K562 (cell line): ENCODE measurements around the gene SMIM30. TPM values are rescaled to one million over a fixed set of nuclear protein-coding genes. Genes with fewer than 3 reads are reported as not detected.
A peak's percentile ranks its signal among the peaks of the same experiment; 100 is the strongest.

Experiments
- CEBPG ChIP-seq, 3 experiments: fragments of 200-800 bp in 1 of 3; sonication (Bioruptor generic) in 1 of 3; sonication (generic) in 1 of 3; formaldehyde crosslinking in 1 of 3; IDR thresholded peaks in 2 of 3; conservative IDR thresholded peaks in 1 of 3; 2 replicates each; pipeline versions ENCODE4 v1.6.1 to v1.8.0; 2016 to 2022; ENCODE audit warnings: missing compliant biosample characterization in 2 of 3, missing genetic modification characterization in 2 of 3, mild to moderate bottlenecking in 1 of 3, missing genetic modification reagents in 1 of 3
- HDAC1 ChIP-seq, 2 experiments: fragments of 450-650 bp; IDR thresholded peaks; 2 replicates each; pipeline ENCODE4 v1.6.1; 2016 to 2017; ENCODE audit warnings: inconsistent platforms in 1 of 2, mild to moderate bottlenecking in 1 of 2, moderate library complexity in 1 of 2
- PML ChIP-seq: IDR thresholded peaks from 2 replicates; pipeline ENCODE4 v1.6.1; 2012; ENCODE audit warnings: low read length, inconsistent platforms
- RFX7 ChIP-seq: fragments of 250-450 bp; sonication (Bioruptor Pico); IDR thresholded peaks from 2 replicates; pipeline ENCODE4 v1.5.1; 2021; ENCODE audit warnings: mild to moderate bottlenecking
- SP1 ChIP-seq: sonication (generic); formaldehyde crosslinking; IDR thresholded peaks from 2 replicates; pipeline ENCODE4 v1.8.1; 2022; ENCODE audit warnings: mild to moderate bottlenecking, missing genetic modification reagents
- ZNF212 ChIP-seq: fragments of 450-650 bp; formaldehyde crosslinking; IDR thresholded peaks from 2 replicates; pipeline ENCODE4 v1.4.0; 2020; ENCODE audit warnings: mild to moderate bottlenecking
- ZNF384 ChIP-seq: IDR thresholded peaks from 2 replicates; pipeline ENCODE4 v1.6.1; 2012; ENCODE audit warnings: low read depth, low read length, improper control_type of control experiment
- polyA plus RNA-seq, 8 experiments: library from polyadenylated mRNA; depleted of rRNA in 4 of 8; stranded (reverse) in 5 of 8; unstranded in 3 of 8; fragments of >200 nt; fragmentation: Nextera tagmentation in 2 of 8; fragmentation: Illumina TruSeq in 1 of 8; extraction: Ambion mirVana in 2 of 8; extraction: Trizol in 1 of 8; gene quantifications; 2 replicates each; pipeline versions ENCODE4 v1.2.1 to v1.2.3, GENCODE V29; 2011 to 2014; ENCODE audit warnings: inconsistent platforms in 1 of 8, missing spikeins in 1 of 8
- total RNA-seq, 7 experiments: library from RNA; depleted of rRNA in 6 of 7; stranded (reverse); fragments of >200 nt in 6 of 7; fragmentation: Illumina TruSeq in 2 of 7; extraction: Trizol in 2 of 7; gene quantifications; 2 replicates each; pipeline versions ENCODE4 v1.2.1 to v1.2.3, GENCODE V29; 2011 to 2021; ENCODE audit warnings: low replicate concordance in 1 of 7
- TF ChIP-seq, protein P1 (sequence below), 2 experiments: fragments of 450-650 bp in 1 of 2; sonication (generic) in 1 of 2; formaldehyde crosslinking in 1 of 2; IDR thresholded peaks; 2 replicates each; pipeline versions ENCODE4 v1.7.1 to v1.9.0; 2016 to 2022; ENCODE audit warnings: inconsistent platforms in 1 of 2, mild to moderate bottlenecking in 1 of 2, missing genetic modification reagents in 1 of 2
- TF ChIP-seq, protein P2 (sequence below): fragments of 450-650 bp; IDR thresholded peaks from 2 replicates; pipeline ENCODE4 v1.6.1; 2016; ENCODE audit warnings: mild to moderate bottlenecking
- TF ChIP-seq, protein P3 (sequence below): fragments of 450-650 bp; formaldehyde crosslinking; IDR thresholded peaks from 2 replicates; pipeline ENCODE4 v1.4.0; 2020; ENCODE audit warnings: mild to moderate bottlenecking

The SMIM30 gene
- total and polyA plus RNA-seq, 9 of the 15 experiments (the other 6 are each of a cell fraction or from before 2014, with no cell fraction given) = 161 to 891 (median 316) TPM

DNA sequence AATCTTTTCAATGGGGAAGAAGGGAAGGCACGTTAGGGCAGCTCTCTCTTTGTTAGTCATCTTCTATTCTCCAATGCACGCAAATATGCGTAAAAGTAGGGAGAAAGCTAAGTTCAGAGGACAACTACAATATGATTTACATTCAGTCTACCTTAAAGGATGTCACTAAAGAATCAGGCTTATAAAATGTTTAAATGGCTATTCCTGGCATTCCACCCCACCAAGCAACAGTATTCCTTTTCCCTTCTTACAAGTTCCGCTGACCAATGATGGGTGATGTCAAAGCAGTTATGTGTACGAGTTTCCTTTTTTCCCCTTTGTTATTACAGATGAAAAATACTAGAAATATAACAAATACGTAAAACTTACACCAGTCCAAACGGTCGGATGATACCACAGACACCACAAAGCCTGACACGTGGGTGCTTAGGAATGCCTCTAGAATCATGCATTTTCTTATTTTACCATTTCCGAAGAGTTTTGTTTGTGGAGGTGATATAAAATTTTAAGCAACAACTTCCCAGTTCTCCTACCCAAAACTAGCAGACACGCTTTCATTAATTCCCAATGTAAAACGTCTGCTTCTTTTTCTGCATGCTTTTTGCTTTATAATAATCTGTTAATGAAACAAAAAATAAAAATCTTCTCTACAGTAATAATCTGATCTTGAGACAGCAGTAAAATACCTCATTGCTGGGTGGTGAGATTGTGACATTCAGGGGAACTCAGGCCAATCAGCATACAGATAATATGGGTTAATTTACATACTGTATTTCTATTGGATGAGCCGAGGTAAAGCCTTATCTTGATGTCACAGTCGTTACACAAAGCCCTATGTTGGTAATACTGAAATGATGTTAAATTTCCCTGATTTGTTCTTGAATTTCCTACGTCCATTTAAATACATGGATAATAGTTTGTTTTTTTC is 31.0 kb downstream of the SMIM30 start (continued):
- TF ChIP-seq, protein P1, sequence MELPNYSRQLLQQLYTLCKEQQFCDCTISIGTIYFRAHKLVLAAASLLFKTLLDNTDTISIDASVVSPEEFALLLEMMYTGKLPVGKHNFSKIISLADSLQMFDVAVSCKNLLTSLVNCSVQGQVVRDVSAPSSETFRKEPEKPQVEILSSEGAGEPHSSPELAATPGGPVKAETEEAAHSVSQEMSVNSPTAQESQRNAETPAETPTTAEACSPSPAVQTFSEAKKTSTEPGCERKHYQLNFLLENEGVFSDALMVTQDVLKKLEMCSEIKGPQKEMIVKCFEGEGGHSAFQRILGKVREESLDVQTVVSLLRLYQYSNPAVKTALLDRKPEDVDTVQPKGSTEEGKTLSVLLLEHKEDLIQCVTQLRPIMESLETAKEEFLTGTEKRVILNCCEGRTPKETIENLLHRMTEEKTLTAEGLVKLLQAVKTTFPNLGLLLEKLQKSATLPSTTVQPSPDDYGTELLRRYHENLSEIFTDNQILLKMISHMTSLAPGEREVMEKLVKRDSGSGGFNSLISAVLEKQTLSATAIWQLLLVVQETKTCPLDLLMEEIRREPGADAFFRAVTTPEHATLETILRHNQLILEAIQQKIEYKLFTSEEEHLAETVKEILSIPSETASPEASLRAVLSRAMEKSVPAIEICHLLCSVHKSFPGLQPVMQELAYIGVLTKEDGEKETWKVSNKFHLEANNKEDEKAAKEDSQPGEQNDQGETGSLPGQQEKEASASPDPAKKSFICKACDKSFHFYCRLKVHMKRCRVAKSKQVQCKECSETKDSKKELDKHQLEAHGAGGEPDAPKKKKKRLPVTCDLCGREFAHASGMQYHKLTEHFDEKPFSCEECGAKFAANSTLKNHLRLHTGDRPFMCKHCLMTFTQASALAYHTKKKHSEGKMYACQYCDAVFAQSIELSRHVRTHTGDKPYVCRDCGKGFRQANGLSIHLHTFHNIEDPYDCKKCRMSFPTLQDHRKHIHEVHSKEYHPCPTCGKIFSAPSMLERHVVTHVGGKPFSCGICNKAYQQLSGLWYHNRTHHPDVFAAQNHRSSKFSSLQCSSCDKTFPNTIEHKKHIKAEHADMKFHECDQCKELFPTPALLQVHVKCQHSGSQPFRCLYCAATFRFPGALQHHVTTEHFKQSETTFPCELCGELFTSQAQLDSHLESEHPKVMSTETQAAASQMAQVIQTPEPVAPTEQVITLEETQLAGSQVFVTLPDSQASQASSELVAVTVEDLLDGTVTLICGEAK (IDR thresholded peaks at IDR 0.05) = peak; percentile 50
- TF ChIP-seq, protein P1 (CRISPR knock-in tag; IDR thresholded peaks at IDR 0.05) = no peak
- TF ChIP-seq CEBPG (CRISPR knock-in tag; IDR thresholded peaks at IDR 0.05) (no peak), CEBPG (tag; conservative IDR thresholded peaks at IDR 0.05 in 1 of 2, IDR thresholded peaks at IDR 0.05 in 1 of 2) (peak; percentile 51 to 67; a peak in 3 of 4 replicates), RFX7 (CRISPR knock-in tag) (peak; percentile 4; the same call in 1 of the 2 replicates), SP1 (no peak), PML (no peak), ZNF384 (no peak), HDAC1 (IDR thresholded peaks at IDR 0.05) (no peak), ZNF212 (peak; percentile 81; the same call in 1 of the 2 replicates)
- TF ChIP-seq, protein P2, sequence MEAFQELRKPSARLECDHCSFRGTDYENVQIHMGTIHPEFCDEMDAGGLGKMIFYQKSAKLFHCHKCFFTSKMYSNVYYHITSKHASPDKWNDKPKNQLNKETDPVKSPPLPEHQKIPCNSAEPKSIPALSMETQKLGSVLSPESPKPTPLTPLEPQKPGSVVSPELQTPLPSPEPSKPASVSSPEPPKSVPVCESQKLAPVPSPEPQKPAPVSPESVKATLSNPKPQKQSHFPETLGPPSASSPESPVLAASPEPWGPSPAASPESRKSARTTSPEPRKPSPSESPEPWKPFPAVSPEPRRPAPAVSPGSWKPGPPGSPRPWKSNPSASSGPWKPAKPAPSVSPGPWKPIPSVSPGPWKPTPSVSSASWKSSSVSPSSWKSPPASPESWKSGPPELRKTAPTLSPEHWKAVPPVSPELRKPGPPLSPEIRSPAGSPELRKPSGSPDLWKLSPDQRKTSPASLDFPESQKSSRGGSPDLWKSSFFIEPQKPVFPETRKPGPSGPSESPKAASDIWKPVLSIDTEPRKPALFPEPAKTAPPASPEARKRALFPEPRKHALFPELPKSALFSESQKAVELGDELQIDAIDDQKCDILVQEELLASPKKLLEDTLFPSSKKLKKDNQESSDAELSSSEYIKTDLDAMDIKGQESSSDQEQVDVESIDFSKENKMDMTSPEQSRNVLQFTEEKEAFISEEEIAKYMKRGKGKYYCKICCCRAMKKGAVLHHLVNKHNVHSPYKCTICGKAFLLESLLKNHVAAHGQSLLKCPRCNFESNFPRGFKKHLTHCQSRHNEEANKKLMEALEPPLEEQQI = peak; percentile 80; the same call in 1 of the 2 replicates
- TF ChIP-seq, protein P3, sequence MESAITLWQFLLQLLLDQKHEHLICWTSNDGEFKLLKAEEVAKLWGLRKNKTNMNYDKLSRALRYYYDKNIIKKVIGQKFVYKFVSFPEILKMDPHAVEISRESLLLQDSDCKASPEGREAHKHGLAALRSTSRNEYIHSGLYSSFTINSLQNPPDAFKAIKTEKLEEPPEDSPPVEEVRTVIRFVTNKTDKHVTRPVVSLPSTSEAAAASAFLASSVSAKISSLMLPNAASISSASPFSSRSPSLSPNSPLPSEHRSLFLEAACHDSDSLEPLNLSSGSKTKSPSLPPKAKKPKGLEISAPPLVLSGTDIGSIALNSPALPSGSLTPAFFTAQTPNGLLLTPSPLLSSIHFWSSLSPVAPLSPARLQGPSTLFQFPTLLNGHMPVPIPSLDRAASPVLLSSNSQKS (CRISPR knock-in tag) = 0 out of 2 replicates have a peak, but pooled peaks have one; percentile 48
